BJ (cell line): ENCODE data around the gene INHA. TPM values are rescaled to one million over a fixed set of nuclear protein-coding genes. Genes with fewer than 3 reads are reported as not detected.

ENCODE experiments used
- CTCF ChIA-PET: fragments of 350-600 bp; formaldehyde crosslinking; extraction: SDS; loops from one replicate; lab custom pipeline; 2021; ENCODE audit warnings: antibody characterized with exemption, inconsistent platforms; lab: Yijun Ruan, JAX
- POLR2A ChIA-PET: fragments of 300-600 bp; sonication (Branson Sonifier 250); formaldehyde crosslinking; extraction: SDS; loops from one replicate; lab custom pipeline; 2021; ENCODE audit warnings: antibody characterized with exemption; lab: Charles Lee
- DNase-seq: peaks from one replicate; pipeline ENCODE4 v3.0.0-alpha.2; 2011; ENCODE audit warnings: low read depth
- H3K27me3 ChIP-seq: 2 replicates; pipeline ENCODE4 v1.6.0; 2011; ENCODE audit warnings: low read length; ENCODE audit not compliant: control insufficient read depth, insufficient read depth
- H3K36me3 ChIP-seq: 2 replicates; pipeline ENCODE4 v1.5.1; 2011; ENCODE audit warnings: low read length; ENCODE audit not compliant: control insufficient read depth, insufficient read depth
- H3K4me3 ChIP-seq: 2 replicates; pipeline ENCODE4 v1.5.1; 2011; ENCODE audit warnings: low read depth, mild to moderate bottlenecking, control low read depth, low read length
- polyA plus RNA-seq: library from polyadenylated mRNA; depleted of rRNA; stranded (reverse); fragments of >200 nt; gene quantifications from 2 replicates; pipeline ENCODE4 v1.2.3, GENCODE V29; 2011
- TF ChIP-seq, protein P1 (sequence below): IDR thresholded peaks from 2 replicates; pipeline ENCODE4 v1.5.1; 2011; ENCODE audit warnings: low read depth, mild to moderate bottlenecking, control low read depth, inconsistent platforms, low read length, moderate library complexity; ENCODE audit not compliant: insufficient read depth

Gene INHA
- polyA plus RNA-seq, 1 experiment = 1.5 TPM

DNA sequence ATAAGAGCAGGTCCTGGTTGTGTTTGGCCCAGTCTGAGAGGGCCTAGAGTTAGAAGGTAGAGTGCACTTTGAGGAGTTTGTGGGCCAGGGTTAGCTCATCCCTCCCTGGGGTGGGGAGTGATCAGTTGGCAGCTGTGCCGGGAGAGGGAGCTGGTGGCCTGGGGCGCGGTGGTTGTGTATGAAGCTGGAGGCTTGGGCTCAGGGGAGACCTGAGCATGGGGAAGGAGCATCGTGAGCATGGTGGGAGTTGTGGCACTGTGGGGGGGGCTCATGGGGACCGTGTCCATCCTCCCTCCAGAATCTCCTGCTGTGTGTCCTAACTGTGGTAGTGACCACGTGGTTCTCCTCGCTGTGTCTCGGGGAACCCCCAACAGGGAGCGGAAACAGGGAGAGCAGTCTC is 39.2 kb downstream of the INHA start:
- CTCF ChIA-PET = interaction anchor here (1.1 to 1.3 kb wide), 2 partner anchors 8 to 11 kb away, joined by 3 read pairs; no protein-coding TSS in a partner anchor
- DNase-seq = no peak
- TF ChIP-seq, protein P1, sequence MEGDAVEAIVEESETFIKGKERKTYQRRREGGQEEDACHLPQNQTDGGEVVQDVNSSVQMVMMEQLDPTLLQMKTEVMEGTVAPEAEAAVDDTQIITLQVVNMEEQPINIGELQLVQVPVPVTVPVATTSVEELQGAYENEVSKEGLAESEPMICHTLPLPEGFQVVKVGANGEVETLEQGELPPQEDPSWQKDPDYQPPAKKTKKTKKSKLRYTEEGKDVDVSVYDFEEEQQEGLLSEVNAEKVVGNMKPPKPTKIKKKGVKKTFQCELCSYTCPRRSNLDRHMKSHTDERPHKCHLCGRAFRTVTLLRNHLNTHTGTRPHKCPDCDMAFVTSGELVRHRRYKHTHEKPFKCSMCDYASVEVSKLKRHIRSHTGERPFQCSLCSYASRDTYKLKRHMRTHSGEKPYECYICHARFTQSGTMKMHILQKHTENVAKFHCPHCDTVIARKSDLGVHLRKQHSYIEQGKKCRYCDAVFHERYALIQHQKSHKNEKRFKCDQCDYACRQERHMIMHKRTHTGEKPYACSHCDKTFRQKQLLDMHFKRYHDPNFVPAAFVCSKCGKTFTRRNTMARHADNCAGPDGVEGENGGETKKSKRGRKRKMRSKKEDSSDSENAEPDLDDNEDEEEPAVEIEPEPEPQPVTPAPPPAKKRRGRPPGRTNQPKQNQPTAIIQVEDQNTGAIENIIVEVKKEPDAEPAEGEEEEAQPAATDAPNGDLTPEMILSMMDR = no peak
- H3K36me3 ChIP-seq = peaks cover 35% of the 10 kb centered on the region
- no peaks in the 10 kb centered on the region for H3K27me3 ChIP-seq
- H3K4me3 ChIP-seq = no peak overlapping the region
- POLR2A ChIA-PET = no interaction called here

DNA sequence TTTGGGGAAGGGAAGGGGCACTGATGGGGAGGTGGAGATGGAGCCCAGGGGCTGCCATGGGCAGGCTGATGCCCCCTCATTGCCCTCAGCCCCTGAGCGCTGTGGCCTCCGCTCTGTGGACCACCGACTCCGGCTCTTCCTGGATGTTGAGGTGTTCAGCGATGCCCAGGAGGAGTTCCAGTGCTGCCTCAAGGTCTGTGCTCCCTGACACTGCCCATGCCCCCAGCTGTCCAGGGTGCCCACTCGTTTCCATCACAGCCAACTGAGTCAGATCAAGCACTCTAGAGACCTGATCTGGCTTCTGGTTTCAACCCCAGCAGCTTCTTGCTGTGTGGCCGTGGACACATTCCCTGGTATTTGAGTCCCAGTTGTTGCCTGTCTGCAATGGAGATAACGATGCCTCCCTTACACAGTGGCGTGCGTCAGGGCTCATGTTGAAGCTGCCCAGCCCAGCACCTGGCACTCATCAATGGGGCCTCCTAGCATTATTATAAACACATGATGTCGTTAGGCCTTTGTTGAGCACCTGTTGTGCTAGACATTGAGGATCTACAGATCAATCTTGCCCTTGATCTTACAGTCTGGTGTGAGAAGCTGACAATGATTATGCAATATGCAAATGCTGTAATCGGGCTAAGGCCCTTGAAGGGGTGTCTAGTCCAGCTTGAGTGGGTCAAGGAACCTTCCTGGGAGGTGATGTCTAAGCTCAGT is 39.9 kb downstream of the INHA start:
- H3K36me3 ChIP-seq = peaks cover 30% of the 10 kb centered on the region
- TF ChIP-seq, protein P1 = no peak
- ChIA-PET CTCF (interaction anchor here (1.2 to 1.4 kb wide), 2 partner anchors 52 to 77 kb away, joined by 3 to 7 read pairs; no protein-coding TSS in a partner anchor), POLR2A (no interaction called here)
- no peak overlapping the region for H3K4me3 ChIP-seq
- no peak for DNase-seq
- no peaks in the 10 kb centered on the region for H3K27me3 ChIP-seq

DNA sequence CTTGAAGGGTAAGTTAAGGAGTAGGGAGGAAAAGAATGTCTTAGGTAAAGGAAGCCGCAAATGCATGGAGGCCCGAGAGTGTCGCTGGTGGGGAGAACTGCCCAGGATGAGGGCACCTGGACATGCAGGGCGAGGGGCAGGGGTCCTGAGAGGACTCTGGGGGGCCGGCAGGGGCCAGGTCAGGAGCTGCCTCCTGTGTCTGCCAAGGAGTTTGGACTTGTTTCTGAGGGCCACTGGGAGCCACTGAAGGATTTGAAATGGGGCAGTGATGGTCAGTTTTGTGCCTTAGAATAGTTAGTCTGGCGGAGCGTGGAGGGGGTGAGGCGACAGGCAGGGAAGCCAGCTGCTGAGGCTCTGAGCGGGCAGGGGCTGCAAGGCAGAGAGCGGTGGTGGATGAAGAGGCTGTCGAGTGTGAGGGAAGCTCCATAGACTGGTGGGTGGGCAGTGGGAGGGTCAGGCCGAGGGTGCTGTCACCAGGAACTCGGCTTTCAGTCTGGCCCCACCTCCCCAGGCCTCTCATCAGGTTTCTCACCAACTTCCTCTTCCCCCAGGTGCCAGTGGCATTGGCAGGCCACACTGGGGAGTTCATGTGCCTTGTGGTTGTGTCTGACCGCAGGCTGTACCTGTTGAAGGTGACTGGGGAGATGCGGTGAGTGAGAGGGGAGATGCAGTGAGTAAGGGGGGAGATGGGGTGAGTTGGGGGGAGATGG is 40.6 kb downstream of the INHA start:
- TF ChIP-seq, protein P1 = no peak
- H3K4me3 ChIP-seq = no peak overlapping the region
- DNase-seq = no peak
- CTCF ChIA-PET = interaction anchor here (1.2 to 1.4 kb wide), 2 partner anchors 53 to 76 kb away, joined by 3 to 7 read pairs; no protein-coding TSS in a partner anchor
- POLR2A ChIA-PET = no interaction called here
- H3K36me3 ChIP-seq = peaks cover 29% of the 10 kb centered on the region
- H3K27me3 ChIP-seq = no peaks in the 10 kb centered on the region

DNA sequence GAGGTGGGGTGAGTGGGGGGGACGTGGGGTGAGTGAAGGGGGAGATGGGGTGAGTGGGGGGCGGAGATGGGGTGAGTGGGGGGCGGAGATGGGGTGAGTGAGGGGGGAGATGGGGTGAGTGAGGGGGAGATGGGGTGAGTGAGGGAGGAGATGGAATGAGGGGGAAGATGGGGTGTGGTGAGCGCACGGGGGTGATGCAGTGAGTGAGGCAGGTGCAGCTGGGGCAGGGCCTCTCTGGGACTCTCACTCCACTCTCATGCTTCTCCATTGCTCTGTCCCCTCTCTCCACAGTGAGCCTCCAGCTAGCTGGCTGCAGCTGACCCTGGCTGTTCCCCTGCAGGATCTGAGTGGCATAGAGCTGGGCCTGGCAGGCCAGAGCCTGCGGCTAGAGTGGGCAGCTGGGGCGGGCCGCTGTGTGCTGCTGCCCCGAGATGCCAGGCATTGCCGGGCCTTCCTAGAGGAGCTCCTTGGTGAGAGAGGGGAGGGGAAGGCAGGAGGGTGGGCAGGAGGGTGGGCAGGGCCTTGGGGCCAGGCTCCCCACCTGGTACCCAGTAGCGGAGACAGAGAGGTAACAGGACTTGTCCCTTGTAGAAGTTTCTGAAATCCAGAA is 41.5 kb downstream of the INHA start:
- TF ChIP-seq, protein P1 = no peak
- Histone ChIP-seq H3K36me3 (peaks cover 25% of the 10 kb centered on the region), H3K4me3 (no peak overlapping the region), H3K27me3 (no peaks in the 10 kb centered on the region)
- POLR2A ChIA-PET = no interaction called here
- no peak for DNase-seq
- CTCF ChIA-PET = interaction anchor here (1.4 kb wide), 1 partner anchor 53 kb away, joined by 7 read pairs; no protein-coding TSS in a partner anchor
